ENCODE results near the gene ZNF771. TPM values are rescaled to one million over a fixed set of nuclear protein-coding genes. Genes with fewer than 3 reads are reported as not detected.
"Not testable (repeated sequence)": the region's sequence is repeated elsewhere in the genome, so short reads cannot be mapped to it uniquely, and the experiment has no call there.

The ZNF771 gene
- total and polyA plus RNA-seq, 2 donors (not counting 3 experiments of a cell fraction or from before 2014, with no cell fraction given), result 11.7 to 16.8 TPM

DNA sequence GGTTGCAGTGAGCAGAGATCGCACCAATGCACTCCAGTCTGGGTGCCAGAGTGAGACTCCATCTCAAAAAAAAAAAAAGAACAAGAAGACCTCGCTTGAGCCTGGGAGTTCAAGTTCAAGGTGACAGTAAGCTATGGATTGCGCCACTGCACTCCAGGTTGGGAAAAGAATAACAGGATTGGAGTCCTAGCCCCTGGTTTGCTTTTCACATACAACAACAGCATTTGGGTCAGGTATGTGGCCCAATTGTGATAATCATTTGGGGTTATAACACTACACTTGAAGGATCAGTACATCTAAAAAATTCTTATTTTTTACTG, 41.7 kb downstream of the ZNF771 start:
- BruUV-seq (replicated peaks), result no TSS peak
- H3K9me3 ChIP-seq (replicated peaks; ENCODE audit: control insufficient read depth, insufficient read depth, low read length), result no peaks in the 10 kb centered on the region
- ChIA-PET CTCF (interaction anchor here (0.8 to 5.7 kb wide), 14 partner anchors 20 to 246 kb away, joined by 3 to 47 read pairs (median 5); partner anchors contain the start of genes ZNF689 and ZNF747), POLR2A (no interaction called here)
- dilution Hi-C loops (cut with MboI; ENCODE audit: extremely low pct_ligation_motif_present, low sequenced_read_pairs) (no loop called here), intact Hi-C loops (cut with micrococcal nuclease) (loop anchor here (1.0 to 5.0 kb wide), 6 partner anchors 43 to 243 kb away; partner anchors contain the start of gene ZNF768)
- H3K4me1 ChIP-seq (ENCODE audit: control insufficient read depth, extremely low read depth, insufficient read depth, low read length), result peaks cover 11% of the 10 kb centered on the region
- H3K9ac ChIP-seq (replicated peaks; ENCODE audit: extremely low read depth, insufficient read depth, low read length), result no peak overlapping the region
- H3K4me2 ChIP-seq (ENCODE audit: insufficient read depth, low read length), result no peak overlapping the region
- no peaks in the 10 kb centered on the region for H3K9me1 ChIP-seq (replicated peaks; ENCODE audit: control insufficient read depth, extremely low read depth, insufficient read depth, low read length)
- DNase-seq (ENCODE audit: low read depth, low spot score) (no peak), FAIRE-seq (no peak)
- no peaks in the 10 kb centered on the region for H3K27me3 ChIP-seq (ENCODE audit: control insufficient read depth in 2 of 2, insufficient read depth in 2 of 2, low read length in 2 of 2)
- no peak for TF ChIP-seq MAX (IDR thresholded peaks at IDR 0.05; ENCODE audit: insufficient read depth, insufficient read length)
- TF ChIP-seq FOS (IDR thresholded peaks at IDR 0.05; ENCODE audit: borderline replicate concordance, insufficient read depth, low read length), result no peak
- TF ChIP-seq EZH2 (IDR thresholded peaks at IDR 0.05; ENCODE audit: borderline replicate concordance, low read depth, low read length, severe bottlenecking), result no peak
- no peak for TF ChIP-seq JUN (IDR thresholded peaks at IDR 0.05; ENCODE audit: borderline replicate concordance, insufficient read depth, insufficient read length, low read depth)
- TF ChIP-seq POLR2A (IDR thresholded peaks at IDR 0.05; ENCODE audit: low read depth, low read length), result no peak
- TF ChIP-seq POLR2AphosphoS5 (IDR thresholded peaks at IDR 0.05; ENCODE audit: insufficient read depth, low read depth, low read length), result no peak
- no peak for TF ChIP-seq CTCF (IDR thresholded peaks at IDR 0.05; ENCODE audit: extremely low read depth in 1 of 2, insufficient read depth in 1 of 2, low read depth in 1 of 2, low read length in 2 of 2)
- no peak for TF ChIP-seq MYC (IDR thresholded peaks at IDR 0.05; ENCODE audit: low read depth, low read length)
- no peak for TF ChIP-seq GATA2 (IDR thresholded peaks at IDR 0.05; ENCODE audit: insufficient read depth, insufficient read length, low read depth, low read length)
- no peak overlapping the region for H2AFZ ChIP-seq (ENCODE audit: low read depth, low read length)
- H3K36me3 ChIP-seq (ENCODE audit: control insufficient read depth in 2 of 2, extremely low read depth in 1 of 2, insufficient read depth in 2 of 2, low read length in 2 of 2), result no peaks in the 10 kb centered on the region
- peaks cover 11% of the 10 kb centered on the region for H3K79me2 ChIP-seq (ENCODE audit: control insufficient read depth, insufficient read depth, low read length)
- no peak overlapping the region for H3K27ac ChIP-seq (ENCODE audit: insufficient read depth, low read depth, low read length)
- no peaks in the 10 kb centered on the region for H4K20me1 ChIP-seq (replicated peaks; ENCODE audit: control insufficient read depth, extremely low read depth, insufficient read depth, low read length)
- H3K4me3 ChIP-seq (replicated peaks in 1 of 3; ENCODE audit: insufficient read depth in 1 of 3, low read depth in 1 of 3, low read length in 3 of 3), result no peak overlapping the region

GRCh38 chr16:30452709-30453580, 45.5 kb downstream of the ZNF771 start:
- H3K9me1 ChIP-seq (replicated peaks; ENCODE audit: control insufficient read depth, extremely low read depth, insufficient read depth, low read length); intact Hi-C loops (cut with micrococcal nuclease); H3K4me3 ChIP-seq (replicated peaks in 1 of 3; ENCODE audit: insufficient read depth in 1 of 3, low read depth in 1 of 3, low read length in 3 of 3); H4K20me1 ChIP-seq (replicated peaks; ENCODE audit: control insufficient read depth, extremely low read depth, insufficient read depth, low read length); H3K79me2 ChIP-seq (ENCODE audit: control insufficient read depth, insufficient read depth, low read length); H3K27me3 ChIP-seq (ENCODE audit: control insufficient read depth in 2 of 2, insufficient read depth in 2 of 2, low read length in 2 of 2); H3K9me3 ChIP-seq (replicated peaks; ENCODE audit: control insufficient read depth, insufficient read depth, low read length); FAIRE-seq; DNase-seq (ENCODE audit: low read depth, low spot score); H3K9ac ChIP-seq (replicated peaks; ENCODE audit: extremely low read depth, insufficient read depth, low read length); H3K36me3 ChIP-seq (ENCODE audit: control insufficient read depth in 2 of 2, extremely low read depth in 1 of 2, insufficient read depth in 2 of 2, low read length in 2 of 2); H2AFZ ChIP-seq (ENCODE audit: low read depth, low read length); BruUV-seq (replicated peaks); H3K27ac ChIP-seq (ENCODE audit: insufficient read depth, low read depth, low read length); H3K4me1 ChIP-seq (ENCODE audit: control insufficient read depth, extremely low read depth, insufficient read depth, low read length); POLR2A ChIA-PET; dilution Hi-C loops (cut with MboI; ENCODE audit: extremely low pct_ligation_motif_present, low sequenced_read_pairs); H3K4me2 ChIP-seq (ENCODE audit: insufficient read depth, low read length): not testable (repeated sequence)
- CTCF ChIA-PET, result interaction anchor here (0.8 to 2.1 kb wide), 3 partner anchors 23 to 145 kb away, joined by 3 to 7 read pairs (median 3); partner anchors contain the start of gene DCTPP1

All from endothelial cell of umbilical vein (primary cell).